B cell (primary cell): ENCODE results near the gene C1orf105. TPM values are rescaled to one million over a fixed set of nuclear protein-coding genes. Genes with fewer than 3 reads are reported as not detected.

Experiments
- ATAC-seq: fragments of 200-7000 bp; cut with Tn5 transposase; one replicate; pipeline ENCODE4 v1.10.0; 2021; ENCODE audit warnings: low read depth, mild to moderate bottlenecking, moderate number of reproducible peaks, moderate library complexity
- CTCF ChIA-PET: fragments of 350-600 bp; sonication (Branson Sonifier 250); formaldehyde crosslinking; loops from one replicate; lab custom pipeline; 2021; ENCODE audit warnings: antibody characterized with exemption, inconsistent platforms; lab: Charles Lee
- POLR2A ChIA-PET: fragments of 350-600 bp; sonication (Branson Sonifier 250); formaldehyde crosslinking; loops from one replicate; lab custom pipeline; 2021; ENCODE audit warnings: antibody characterized with exemption; lab: Charles Lee
- DNase-seq: peaks from one replicate; pipeline ENCODE4 v3.0.0; 2013
- H2AFZ ChIP-seq: 2 replicates; pipeline ENCODE4 v1.6.1; 2012; ENCODE audit warnings: mild to moderate bottlenecking, low read depth, low read length; ENCODE audit not compliant: insufficient read depth, poor library complexity, severe bottlenecking
- H3K27ac ChIP-seq, 2 donors: 1 replicate in 1 of 2; 2 replicates in 1 of 2; pipeline ENCODE4 v1.5.1; 2012 to 2013; ENCODE audit warnings: low read length in 2 of 2, mild to moderate bottlenecking in 2 of 2, moderate library complexity in 1 of 2
- H3K27me3 ChIP-seq, 4 experiments: fragments of 200-600 bp in 1 of 4; sonication (generic) in 1 of 4; replicated peaks in 1 of 4; 1 replicate in 2 of 4; 2 replicates in 2 of 4; pipeline versions ENCODE4 v1.6.1 to v1.7.0; 2013 to 2016; ENCODE audit warnings: low read length in 3 of 4, mild to moderate bottlenecking in 2 of 4, mixed read lengths in 1 of 4, moderate library complexity in 1 of 4; ENCODE audit not compliant: insufficient read depth in 4 of 4, control insufficient read depth in 3 of 4; ENCODE audit errors: control extremely low read depth in 1 of 4
- H3K36me3 ChIP-seq, 2 experiments: replicated peaks in 1 of 2; 1 replicate in 1 of 2; 2 replicates in 1 of 2; pipeline versions ENCODE4 v1.6.1 to v1.7.1; 2013; ENCODE audit warnings: low read length in 1 of 2; ENCODE audit not compliant: insufficient read depth in 2 of 2, control insufficient read depth in 1 of 2; ENCODE audit errors: control extremely low read depth in 1 of 2, extremely low read depth in 1 of 2
- H3K4me1 ChIP-seq, 2 donors: fragments of 200-600 bp in 1 of 2; sonication (generic) in 1 of 2; 1 replicate in 1 of 2; 2 replicates in 1 of 2; pipeline versions ENCODE4 v1.5.1 to v1.6.1; 2013 to 2017; ENCODE audit warnings: low read length in 2 of 2; ENCODE audit not compliant: control insufficient read depth in 2 of 2, insufficient read depth in 2 of 2
- H3K4me2 ChIP-seq: replicated peaks from 2 replicates; pipeline ENCODE3; 2012; ENCODE audit warnings: mild to moderate bottlenecking, low read depth, low read length; ENCODE audit not compliant: poor library complexity, severe bottlenecking
- H3K4me3 ChIP-seq, 5 experiments: fragments of 200-600 bp in 1 of 5; sonication (generic) in 1 of 5; 1 replicate in 3 of 5; 2 replicates in 2 of 5; pipeline versions ENCODE4 v1.5.1 to v1.7.0; 2011 to 2016; ENCODE audit warnings: low read length in 4 of 5, mild to moderate bottlenecking in 4 of 5, low read depth in 2 of 5, control low read depth in 1 of 5, moderate library complexity in 1 of 5; ENCODE audit not compliant: insufficient read depth in 1 of 5; ENCODE audit errors: control extremely low read depth in 1 of 5, extremely low read depth in 1 of 5
- H3K79me2 ChIP-seq: fragments of 200-600 bp; sonication (generic); one replicate; pipeline ENCODE4 v1.6.0; 2016; ENCODE audit warnings: low read length; ENCODE audit not compliant: control insufficient read depth, insufficient read depth
- H3K9ac ChIP-seq: fragments of 200-600 bp; sonication (generic); 2 replicates; pipeline ENCODE4 v1.6.1; 2017; ENCODE audit warnings: mild to moderate bottlenecking, low read length, moderate library complexity
- H3K9me3 ChIP-seq, 3 donors: one replicate each; pipeline versions ENCODE4 v1.6.1 to v1.7.1; 2013; ENCODE audit warnings: low read length in 2 of 3; ENCODE audit not compliant: control insufficient read depth in 2 of 3, insufficient read depth in 1 of 3; ENCODE audit errors: control extremely low read depth in 1 of 3
- H4K20me1 ChIP-seq: 2 replicates; pipeline ENCODE4 v1.6.0; 2012; ENCODE audit warnings: mild to moderate bottlenecking, low read length; ENCODE audit not compliant: insufficient read depth, control insufficient read depth, poor library complexity, severe bottlenecking
- H3K27ac Mint-ChIP-seq: one replicate; pipeline ENCODE4 v1.8.0; 2021; ENCODE audit warnings: mixed read lengths
- H3K27me3 Mint-ChIP-seq: one replicate; pipeline ENCODE4 v1.8.0; 2021; ENCODE audit warnings: mixed read lengths
- H3K4me1 Mint-ChIP-seq: one replicate; pipeline ENCODE4 v1.8.0; 2021; ENCODE audit warnings: mixed read lengths
- H3K4me3 Mint-ChIP-seq: one replicate; pipeline ENCODE4 v1.8.0; 2021; ENCODE audit warnings: mixed read lengths
- H3K9me3 Mint-ChIP-seq: one replicate; pipeline ENCODE4 v1.8.0; 2022; ENCODE audit warnings: mixed read lengths; ENCODE audit not compliant: insufficient read depth
- EZH2 ChIP-seq: IDR thresholded peaks from 2 replicates; pipeline ENCODE4 v1.6.1; 2012; ENCODE audit warnings: borderline replicate concordance, low read depth, mild to moderate bottlenecking, moderate library complexity, low read length; ENCODE audit not compliant: insufficient read depth, poor library complexity, severe bottlenecking
- WGBS: methylation state at CpG from one replicate; pipeline ENCODE4 v1.1.5; 2013; ENCODE audit warnings: missing lambda C conversion rate; ENCODE audit not compliant: insufficient coverage; 5-methylcytosine and 5-hydroxymethylcytosine counted together
- intact Hi-C: fragments of 100-400 bp; cut with micrococcal nuclease; formaldehyde crosslinking; loops from one replicate; pipeline ENCODE4 v1.10.0; 2022
- polyA plus RNA-seq: library from polyadenylated mRNA; depleted of rRNA; stranded (reverse); fragments of >200 nt; gene quantifications from 2 replicates; pipeline ENCODE4 v1.2.3, GENCODE V29; 2012
- total RNA-seq, 2 donors: library from RNA; stranded (reverse); fragments of 120-200 nt in 1 of 2; gene quantifications; 1 replicate in 1 of 2; 2 replicates in 1 of 2; pipeline versions ENCODE4 v1.2.3 to v1.2.4, GENCODE V29; 2013 to 2022
- TF ChIP-seq, protein P1 (sequence below): fragments of 200-600 bp; IDR thresholded peaks from one replicate; pipeline ENCODE4 v1.8.0; 2022; ENCODE audit warnings: antibody characterized with exemption, mild to moderate bottlenecking

C1orf105 gene
- total and polyA plus RNA-seq, 2 donors (not counting 1 experiment from before 2014, with no cell fraction given): not detected

- Mint-ChIP-seq H3K27me3 (no peaks in the 10 kb centered on the region), H3K4me1 (peaks cover 91% of the 10 kb centered on the region), H3K27ac (peak overlapping the region; percentile 93), H3K4me3 (peak overlapping the region; percentile 63), H3K9me3 (no peaks in the 10 kb centered on the region)
- no peak for TF ChIP-seq EZH2
- TF ChIP-seq, protein P1, sequence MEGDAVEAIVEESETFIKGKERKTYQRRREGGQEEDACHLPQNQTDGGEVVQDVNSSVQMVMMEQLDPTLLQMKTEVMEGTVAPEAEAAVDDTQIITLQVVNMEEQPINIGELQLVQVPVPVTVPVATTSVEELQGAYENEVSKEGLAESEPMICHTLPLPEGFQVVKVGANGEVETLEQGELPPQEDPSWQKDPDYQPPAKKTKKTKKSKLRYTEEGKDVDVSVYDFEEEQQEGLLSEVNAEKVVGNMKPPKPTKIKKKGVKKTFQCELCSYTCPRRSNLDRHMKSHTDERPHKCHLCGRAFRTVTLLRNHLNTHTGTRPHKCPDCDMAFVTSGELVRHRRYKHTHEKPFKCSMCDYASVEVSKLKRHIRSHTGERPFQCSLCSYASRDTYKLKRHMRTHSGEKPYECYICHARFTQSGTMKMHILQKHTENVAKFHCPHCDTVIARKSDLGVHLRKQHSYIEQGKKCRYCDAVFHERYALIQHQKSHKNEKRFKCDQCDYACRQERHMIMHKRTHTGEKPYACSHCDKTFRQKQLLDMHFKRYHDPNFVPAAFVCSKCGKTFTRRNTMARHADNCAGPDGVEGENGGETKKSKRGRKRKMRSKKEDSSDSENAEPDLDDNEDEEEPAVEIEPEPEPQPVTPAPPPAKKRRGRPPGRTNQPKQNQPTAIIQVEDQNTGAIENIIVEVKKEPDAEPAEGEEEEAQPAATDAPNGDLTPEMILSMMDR: no peak
- Histone ChIP-seq H3K4me3 (peak overlapping the region in 1 of 5 experiments; percentile 59), H3K27me3 (no peaks in the 10 kb centered on the region), H3K79me2 (peaks cover 4% of the 10 kb centered on the region), H2AFZ (peak overlapping the region; percentile 34), H3K4me2 (peak overlapping the region; percentile 76), H3K36me3 (no peaks in the 10 kb centered on the region), H3K27ac (peak overlapping the region; percentile 97 to 98), H3K4me1 (peaks cover 81 to 83% of the 10 kb centered on the region in 2 donors), H3K9ac (no peak overlapping the region), H4K20me1 (no peaks in the 10 kb centered on the region), H3K9me3 (no peaks in the 10 kb centered on the region)
- no peak for DNase-seq
- WGBS: 80% methylated on average over 3 of the region's 5 CpGs
- intact Hi-C loops: loop anchor here (1.0 to 2.0 kb wide), 6 partner anchors 15 to 614 kb away; partner anchors contain the start of genes METTL13 and SUCO
- ChIA-PET POLR2A (interaction anchor here (0.7 to 4.5 kb wide), 6 partner anchors 18 to 652 kb away, joined by 3 to 26 read pairs (median 3); no protein-coding TSS in a partner anchor), CTCF (interaction anchor here (0.6 to 12.3 kb wide), 18 partner anchors 9 to 391 kb away, joined by 3 to 152 read pairs (median 6); no protein-coding TSS in a partner anchor)
- no peak for ATAC-seq
Observed at GRCh38 chr1:172394811-172395210, 25.7 kb upstream of the C1orf105 start.

DNA sequence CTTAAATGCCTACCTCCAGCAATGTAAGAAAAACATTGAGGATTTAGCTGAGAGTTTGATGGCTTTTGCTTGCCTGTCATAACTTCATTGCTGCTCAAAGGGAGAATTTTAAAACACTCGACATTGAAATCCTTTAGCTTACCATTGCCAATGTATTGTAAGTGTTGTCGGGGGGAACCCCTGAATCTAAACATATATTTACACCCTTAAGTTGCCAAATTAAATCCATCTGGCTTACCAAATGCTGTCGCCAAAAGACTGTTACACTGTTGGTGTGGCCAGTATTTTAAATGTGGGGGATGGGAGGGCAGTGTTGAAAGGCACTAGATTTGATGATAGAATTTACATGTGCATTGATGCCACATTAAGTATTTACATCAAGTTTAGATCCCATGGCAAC lies 24.9 kb upstream of the C1orf105 start:
- Histone ChIP-seq H3K4me1 (peaks cover 78 to 79% of the 10 kb centered on the region in 2 donors), H3K9ac (no peak overlapping the region), H3K79me2 (peaks cover 4% of the 10 kb centered on the region), H2AFZ (no peak overlapping the region), H3K4me3 (no peak overlapping the region), H4K20me1 (no peaks in the 10 kb centered on the region), H3K36me3 (no peaks in the 10 kb centered on the region), H3K9me3 (no peaks in the 10 kb centered on the region), H3K27me3 (no peaks in the 10 kb centered on the region), H3K4me2 (no peak overlapping the region), H3K27ac (peak overlapping the region; percentile 97 to 98)
- no peak for TF ChIP-seq EZH2
- TF ChIP-seq, protein P1: no peak
- DNase-seq (no peak), ATAC-seq (no peak)
- no peaks in the 10 kb centered on the region for H3K9me3 Mint-ChIP-seq
- intact Hi-C loops: loop anchor here (2.0 kb wide), 2 partner anchors 37 to 137 kb away; partner anchors contain the start of gene SUCO
- H3K27ac Mint-ChIP-seq: peak overlapping the region; percentile 93
- peaks cover 89% of the 10 kb centered on the region for H3K4me1 Mint-ChIP-seq
- ChIA-PET CTCF (interaction anchor here (0.5 to 12.3 kb wide), 9 partner anchors 13 to 392 kb away, joined by 3 to 152 read pairs (median 4); no protein-coding TSS in a partner anchor), POLR2A (interaction anchor here (0.7 kb wide), 1 partner anchor 653 kb away, joined by 3 read pairs; no protein-coding TSS in a partner anchor)
- no CpG with 5 or more reads among the region's 3 CpGs for WGBS
- H3K27me3 Mint-ChIP-seq: no peaks in the 10 kb centered on the region
- H3K4me3 Mint-ChIP-seq: no peak overlapping the region
